OCI-LY1 (cell line): ENCODE data around the gene GDF7.

Experiments
- CTCF ChIP-seq: fragments of 200-600 bp; sonication (generic), shearing (Covaris generic); IDR thresholded peaks from 2 replicates; pipeline ENCODE4 v1.5.1; 2017; ENCODE audit warnings: mild to moderate bottlenecking, antibody characterized with exemption, low read length, moderate library complexity, mixed read lengths
- EZH2 ChIP-seq: fragments of 200-600 bp; sonication (generic), shearing (Covaris generic); IDR thresholded peaks from 2 replicates; pipeline ENCODE4 v1.8.0; 2017; ENCODE audit warnings: borderline replicate concordance, mixed run types, mild to moderate bottlenecking, antibody characterized with exemption, low read length, moderate library complexity, mixed read lengths

GRCh38 chr2:20668871-20669475 lies 2.0 kb downstream of the GDF7 start:
- TF ChIP-seq CTCF (no peak), EZH2 (no peak)
